Prostate gland (tissue), 2 donors: Measurements from ENCODE around the gene XDH. TPM values are rescaled to one million over a fixed set of nuclear protein-coding genes. Genes with fewer than 3 reads are reported as not detected.

ENCODE experiments used
- DNase-seq: peaks from one replicate; pipeline ENCODE4 v3.0.0-alpha.2; 2019; ENCODE audit warnings: low spot score
- H3K27ac ChIP-seq, 2 donors: fragments of 200-600 bp; sonication (generic); 2 replicates each; pipeline ENCODE4 v1.5.1; 2017 to 2019
- H3K27me3 ChIP-seq: fragments of 200-600 bp; sonication (generic); replicated peaks from 2 replicates; pipeline ENCODE4 v1.5.1; 2019; ENCODE audit not compliant: insufficient read depth
- H3K36me3 ChIP-seq, 2 donors: fragments of 200-600 bp; sonication (generic); 1 replicate in 1 of 2; 2 replicates in 1 of 2; pipeline versions ENCODE4 v1.5.1 to v1.8.1; 2017 to 2019
- H3K4me1 ChIP-seq: fragments of 200-600 bp; sonication (generic); replicated peaks from 2 replicates; pipeline ENCODE4 v1.5.1; 2019
- H3K4me3 ChIP-seq, 2 donors: fragments of 200-600 bp; sonication (generic); 2 replicates each; pipeline ENCODE4 v1.5.1; 2017 to 2019
- H3K9me3 ChIP-seq: fragments of 200-600 bp; sonication (generic); 2 replicates; pipeline ENCODE4 v1.5.1; 2017
- CTCF ChIP-seq, 4 experiments: fragments of 200-600 bp in 2 of 4; fragments of 450-650 bp in 2 of 4; sonication (generic) in 2 of 4; IDR thresholded peaks; 1 replicate in 3 of 4; 2 replicates in 1 of 4; pipeline ENCODE4 v1.5.1; 2016 to 2019; ENCODE audit warnings: antibody characterized with exemption in 4 of 4, mild to moderate bottlenecking in 2 of 4, moderate library complexity in 2 of 4
- POLR2A ChIP-seq: fragments of 450-650 bp; IDR thresholded peaks from one replicate; pipeline ENCODE4 v1.6.1; 2016; ENCODE audit warnings: antibody characterized with exemption, mild to moderate bottlenecking
- POLR2AphosphoS5 ChIP-seq: sonication (generic); formaldehyde crosslinking; IDR thresholded peaks from one replicate; pipeline ENCODE4 v1.6.1; 2017; ENCODE audit warnings: antibody characterized with exemption
- WGBS: methylation state at CpG from one replicate; pipeline ENCODE4 v1.1.5; 2018; 5-methylcytosine and 5-hydroxymethylcytosine counted together
- intact Hi-C: fragments of 100-400 bp; cut with DNase I; formaldehyde crosslinking; loops from one replicate; pipeline ENCODE4 v1.14.2; 2022
- total RNA-seq, 2 donors: library from RNA; depleted of rRNA; stranded (reverse); fragments of >200 nt; gene quantifications; one replicate each; pipeline ENCODE4 v1.1.0, GENCODE V29; 2016

XDH gene
- total RNA-seq, 2 donors from 2014 or later = 1.2 to 2.5 TPM

- H3K27me3 ChIP-seq = no peaks in the 10 kb centered on the region
- no peaks in the 10 kb centered on the region for H3K9me3 ChIP-seq
- no peak overlapping the region for H3K27ac ChIP-seq
- no peak overlapping the region for H3K4me3 ChIP-seq
- no peak for DNase-seq
- no peak for TF ChIP-seq CTCF (IDR thresholded peaks at IDR 0.05)
- no peak for TF ChIP-seq POLR2A
- no peak for TF ChIP-seq POLR2AphosphoS5
- 42% methylated on average over 2 of the region's 2 CpGs for WGBS
- no peaks in the 10 kb centered on the region for H3K4me1 ChIP-seq
- H3K36me3 ChIP-seq = no peaks in the 10 kb centered on the region
- intact Hi-C loops = loop anchor here (10.0 kb wide), 2 partner anchors 109 to 419 kb away; no protein-coding TSS in a partner anchor
Observed at GRCh38 chr2:31415421-31415820, 879 bp upstream of the XDH start.

- no peak overlapping the region for H3K4me3 ChIP-seq
- intact Hi-C loops = loop anchor here (10.0 kb wide), 2 partner anchors 111 to 421 kb away; no protein-coding TSS in a partner anchor
- TF ChIP-seq POLR2AphosphoS5 = no peak
- TF ChIP-seq POLR2A = no peak
- peak in 1 of 4 experiments; percentile 11 for TF ChIP-seq CTCF (IDR thresholded peaks at IDR 0.05)
- H3K27me3 ChIP-seq = no peaks in the 10 kb centered on the region
- H3K4me1 ChIP-seq = no peaks in the 10 kb centered on the region
- no peaks in the 10 kb centered on the region for H3K36me3 ChIP-seq
- no peak for DNase-seq
- no peak overlapping the region for H3K27ac ChIP-seq
- no peaks in the 10 kb centered on the region for H3K9me3 ChIP-seq
- WGBS = 61% methylated on average over 5 of the region's 5 CpGs
Observed at GRCh38 chr2:31413862-31414550, 536 bp downstream of the XDH start.

GRCh38 chr2:31413025-31413424 is 1.5 kb downstream of the XDH start:
- WGBS = 15% methylated on average over 1 of the region's 1 CpG
- intact Hi-C loops = loop anchor here (10.0 kb wide), 2 partner anchors 112 to 422 kb away; no protein-coding TSS in a partner anchor
- Histone ChIP-seq H3K9me3 (no peaks in the 10 kb centered on the region), H3K4me1 (no peaks in the 10 kb centered on the region), H3K36me3 (no peaks in the 10 kb centered on the region), H3K27me3 (no peaks in the 10 kb centered on the region), H3K27ac (no peak overlapping the region), H3K4me3 (no peak overlapping the region)
- DNase-seq = no peak
- TF ChIP-seq POLR2A = no peak
- TF ChIP-seq POLR2AphosphoS5 = peak; percentile 30

- intact Hi-C loops = loop anchor here (10.0 kb wide), 2 partner anchors 113 to 423 kb away; no protein-coding TSS in a partner anchor
Observed at GRCh38 chr2:31411771-31412170, 2.8 kb downstream of the XDH start.

More at GRCh38 chr2:31411771-31412170, 2.8 kb downstream of the XDH start:
- no peak overlapping the region for H3K4me3 ChIP-seq
- no peaks in the 10 kb centered on the region for H3K27me3 ChIP-seq
- no peak overlapping the region for H3K27ac ChIP-seq
- no peaks in the 10 kb centered on the region for H3K4me1 ChIP-seq
- no peaks in the 10 kb centered on the region for H3K9me3 ChIP-seq
- TF ChIP-seq CTCF (IDR thresholded peaks at IDR 0.05) (no peak), POLR2A (no peak), POLR2AphosphoS5 (no peak)
- H3K36me3 ChIP-seq = no peaks in the 10 kb centered on the region
- DNase-seq = no peak
- 84% methylated on average over 2 of the region's 2 CpGs for WGBS
